Lung (tissue), 12 donors: ENCODE measurements around the gene CERS1. TPM values are rescaled to one million over a fixed set of nuclear protein-coding genes. Genes with fewer than 3 reads are reported as not detected.
A peak's percentile ranks its signal among the peaks of the same experiment; 100 is the strongest.

Experiments
- ATAC-seq: fragments of 200-7000 bp; cut with Tn5 transposase; one replicate; pipeline ENCODE4 v1.9.1; 2020; ENCODE audit warnings: moderate number of reproducible peaks; ENCODE audit not compliant: insufficient read depth, low FRiP score
- DNase-seq, 3 donors: peaks; one replicate each; pipeline ENCODE4 v3.0.0-alpha.2; 2013 to 2017
- H3K27ac ChIP-seq, 2 donors: one replicate each; pipeline ENCODE4 v1.5.1; 2013; ENCODE audit warnings: mild to moderate bottlenecking in 2 of 2, moderate library complexity in 2 of 2, control low read depth in 1 of 2, inconsistent platforms in 1 of 2, low read depth in 1 of 2, low read length in 1 of 2
- H3K27me3 ChIP-seq, 3 donors: one replicate each; pipeline ENCODE4 v1.5.1; 2013; ENCODE audit warnings: low read length in 2 of 3; ENCODE audit not compliant: control insufficient read depth in 3 of 3, insufficient read depth in 3 of 3
- H3K36me3 ChIP-seq, 4 donors: one replicate each; pipeline ENCODE4 v1.5.1; 2013; ENCODE audit warnings: low read length in 4 of 4, mild to moderate bottlenecking in 1 of 4, moderate library complexity in 1 of 4; ENCODE audit not compliant: control insufficient read depth in 4 of 4, insufficient read depth in 4 of 4
- H3K4me1 ChIP-seq, 5 donors: one replicate each; pipeline ENCODE4 v1.5.1; 2013; ENCODE audit warnings: low read length in 5 of 5, mild to moderate bottlenecking in 2 of 5, moderate library complexity in 1 of 5; ENCODE audit not compliant: control insufficient read depth in 5 of 5, insufficient read depth in 5 of 5
- H3K4me3 ChIP-seq: one replicate; pipeline ENCODE4 v1.5.1; 2013; ENCODE audit warnings: mild to moderate bottlenecking, control low read depth, moderate library complexity
- H3K9ac ChIP-seq, 2 donors: one replicate each; pipeline ENCODE4 v1.5.1; 2013; ENCODE audit warnings: low read length in 2 of 2, control low read depth in 1 of 2; ENCODE audit not compliant: insufficient read depth in 1 of 2
- H3K9me3 ChIP-seq, 4 donors: one replicate each; pipeline ENCODE4 v1.5.1; 2013; ENCODE audit warnings: low read length in 3 of 4, mild to moderate bottlenecking in 1 of 4, moderate library complexity in 1 of 4; ENCODE audit not compliant: control insufficient read depth in 4 of 4, insufficient read depth in 3 of 4
- WGBS, 2 donors: extraction: QIAGEN DNeasy Blood & Tissue Kit; methylation state at CpG; one replicate each; pipeline ENCODE4 v1.1.7; 2013; 5-methylcytosine and 5-hydroxymethylcytosine counted together
- polyA plus RNA-seq, 2 donors: library from polyadenylated mRNA; stranded (reverse); fragments of 200-250 nt; gene quantifications; one replicate each; pipeline ENCODE4 v1.2.1, GENCODE V29; 2013
- total RNA-seq, 2 donors: library from RNA; depleted of rRNA in 1 of 2; stranded (reverse); fragments of >200 nt in 1 of 2; gene quantifications; one replicate each; pipeline ENCODE4 v1.2.1, GENCODE V29; 2014 to 2021
- TF ChIP-seq, protein P1 (sequence below): IDR thresholded peaks from 2 replicates; pipeline ENCODE4 v1.5.1; 2012; ENCODE audit warnings: mild to moderate bottlenecking; ENCODE audit errors: control extremely low read depth, extremely low read depth
- donor health status: control.
- donor health status: control.
- donor health status: Bipolar disorder and iron deficiency.
- donor health status: healthy.
- donor health status: DM: yes; HTN: yes; CAD: no.

CERS1 gene
- total and polyA plus RNA-seq, 4 donors = 0.14 to 1.7 (median 0.35) TPM

- DNase-seq (no peak), ATAC-seq (no peak)
- no peak overlapping the region for H3K9ac ChIP-seq
- WGBS, 2 donors = 76 to 78% methylated on average over 7 of the region's 7 CpGs
- no peaks in the 10 kb centered on the region for H3K27me3 ChIP-seq
- peaks cover 0 to 14% (median 2%) of the 10 kb centered on the region in 4 donors for H3K36me3 ChIP-seq
- peaks cover 6 to 51% (median 16%) of the 10 kb centered on the region in 5 donors for H3K4me1 ChIP-seq
- H3K27ac ChIP-seq = no peak overlapping the region
- H3K4me3 ChIP-seq = no peak overlapping the region
- TF ChIP-seq, protein P1, sequence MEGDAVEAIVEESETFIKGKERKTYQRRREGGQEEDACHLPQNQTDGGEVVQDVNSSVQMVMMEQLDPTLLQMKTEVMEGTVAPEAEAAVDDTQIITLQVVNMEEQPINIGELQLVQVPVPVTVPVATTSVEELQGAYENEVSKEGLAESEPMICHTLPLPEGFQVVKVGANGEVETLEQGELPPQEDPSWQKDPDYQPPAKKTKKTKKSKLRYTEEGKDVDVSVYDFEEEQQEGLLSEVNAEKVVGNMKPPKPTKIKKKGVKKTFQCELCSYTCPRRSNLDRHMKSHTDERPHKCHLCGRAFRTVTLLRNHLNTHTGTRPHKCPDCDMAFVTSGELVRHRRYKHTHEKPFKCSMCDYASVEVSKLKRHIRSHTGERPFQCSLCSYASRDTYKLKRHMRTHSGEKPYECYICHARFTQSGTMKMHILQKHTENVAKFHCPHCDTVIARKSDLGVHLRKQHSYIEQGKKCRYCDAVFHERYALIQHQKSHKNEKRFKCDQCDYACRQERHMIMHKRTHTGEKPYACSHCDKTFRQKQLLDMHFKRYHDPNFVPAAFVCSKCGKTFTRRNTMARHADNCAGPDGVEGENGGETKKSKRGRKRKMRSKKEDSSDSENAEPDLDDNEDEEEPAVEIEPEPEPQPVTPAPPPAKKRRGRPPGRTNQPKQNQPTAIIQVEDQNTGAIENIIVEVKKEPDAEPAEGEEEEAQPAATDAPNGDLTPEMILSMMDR = no peak
- H3K9me3 ChIP-seq = no peaks in the 10 kb centered on the region
These were observed 52.0 kb downstream of the CERS1 start for GRCh38 chr19:18843960-18844359.

DNA sequence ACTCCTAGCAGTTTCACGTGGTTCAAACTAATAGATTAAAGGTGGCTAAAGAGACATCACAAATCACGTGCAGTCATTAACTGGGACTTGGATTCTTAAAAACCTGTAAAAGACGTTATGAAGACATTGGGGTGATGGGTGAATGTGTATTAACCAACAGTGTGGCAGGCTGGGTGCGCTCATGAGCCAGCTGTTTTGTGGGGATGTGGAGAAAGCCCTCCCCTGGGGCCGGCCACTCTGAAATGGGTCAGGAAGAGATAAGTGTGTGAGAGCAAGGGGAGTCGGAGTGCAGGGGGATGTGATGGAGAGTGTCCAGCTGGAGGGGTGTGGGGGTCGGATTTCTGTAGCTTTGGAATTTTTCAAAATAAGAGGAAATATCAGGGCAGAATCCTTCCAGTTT, 53.8 kb downstream of the CERS1 start:
- TF ChIP-seq, protein P1 = no peak
- Histone ChIP-seq H3K9ac (no peak overlapping the region), H3K27ac (no peak overlapping the region), H3K9me3 (no peaks in the 10 kb centered on the region), H3K36me3 (peaks cover 0 to 9% (median 2%) of the 10 kb centered on the region in 4 donors), H3K27me3 (no peaks in the 10 kb centered on the region), H3K4me3 (no peak overlapping the region), H3K4me1 (peaks cover 0 to 33% (median 11%) of the 10 kb centered on the region in 5 donors)
- WGBS, 2 donors = 51 to 65% methylated on average over 7 of the region's 7 CpGs
- ATAC-seq (no peak), DNase-seq (peak; percentile 40 to 48 (median 43))

GRCh38 chr19:18841400-18841799, 54.6 kb downstream of the CERS1 start:
- ATAC-seq (no peak), DNase-seq (no peak)
- Histone ChIP-seq H3K27me3 (no peaks in the 10 kb centered on the region), H3K4me3 (no peak overlapping the region), H3K9ac (no peak overlapping the region), H3K4me1 (peaks cover 0 to 33% (median 11%) of the 10 kb centered on the region in 5 donors), H3K36me3 (peaks cover 0 to 9% (median 2%) of the 10 kb centered on the region in 4 donors), H3K27ac (peak overlapping the region in 1 of 2 donors; percentile 6), H3K9me3 (no peaks in the 10 kb centered on the region)
- TF ChIP-seq, protein P1 = no peak
- 81 to 88% methylated on average over 15 of the region's 15 CpGs for WGBS, 2 donors
